ENCODE measurements around the gene GPATCH11.
A peak's percentile ranks its signal among the peaks of the same experiment; 100 is the strongest.

Gene GPATCH11

DNA sequence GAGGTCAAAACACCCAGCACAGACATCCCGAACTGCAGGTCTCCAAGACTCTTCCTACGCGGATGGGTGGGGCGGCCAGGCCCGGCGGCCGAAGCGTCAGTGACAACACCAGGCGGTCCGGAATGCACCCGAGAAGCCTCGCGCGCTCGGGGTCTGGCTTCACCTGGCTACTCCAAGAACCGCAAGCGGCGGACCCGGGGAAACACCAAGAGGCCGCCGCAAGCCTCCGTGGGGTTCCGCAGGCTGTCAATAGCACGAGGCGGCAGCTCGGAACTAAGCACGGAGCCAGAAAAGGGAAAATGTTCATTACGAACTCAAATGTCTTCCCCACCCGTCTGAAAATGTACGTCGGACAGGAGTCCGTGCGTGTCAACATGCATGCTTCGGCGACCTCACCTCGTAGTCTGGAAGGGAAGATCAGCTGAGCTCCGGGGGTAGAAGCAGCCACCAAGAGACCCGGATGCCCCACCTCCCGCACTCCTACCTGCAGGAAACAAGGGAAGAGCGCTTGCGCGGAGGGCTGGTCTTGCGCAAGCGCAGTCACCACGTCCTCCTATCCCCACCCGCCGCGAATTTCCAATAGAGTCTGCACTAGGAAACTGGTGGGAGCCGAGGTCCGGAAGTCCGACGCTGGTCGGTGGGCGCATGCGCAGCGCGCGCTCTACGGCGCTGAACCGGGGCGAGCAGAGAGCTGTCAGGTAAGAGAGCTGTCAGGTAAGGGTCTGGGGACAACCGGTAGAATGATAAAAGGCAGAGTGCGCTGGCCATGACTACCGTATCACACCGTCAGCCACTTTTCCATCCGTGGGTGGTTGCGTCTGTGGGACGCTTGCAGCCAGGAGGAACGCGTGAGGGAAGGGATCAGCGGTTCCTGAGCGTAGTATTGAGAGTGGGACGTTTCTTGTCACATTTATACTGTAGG, at the start of gene GPATCH11, which contains the start of gene HEATR5B:
Gene GPATCH11 (plus strand): TSS at position 646 of the 922 bp plus-strand sequence. CDS start 3,864 bp downstream, outside the sequence.
Gene HEATR5B (minus strand): TSS at position 500 of the 922 bp plus-strand sequence. CDS start 958 bp downstream, outside the sequence.
- Histone ChIP-seq H3K4me3 (ENCODE audit: low read depth, low read length, poor library complexity, severe bottlenecking) (peak within 1 kb of the TSS; percentile 81), H3K9me2 (ENCODE audit: low read depth, low read length) (no peaks in the 10 kb centered on the region), H3K27me3 (ENCODE audit: insufficient read depth, low read length) (no peaks in the 10 kb centered on the region), H3K4me2 (ENCODE audit: low read length) (peak within 1 kb of the TSS; percentile 90), H3K4me1 (ENCODE audit: insufficient read depth, low read length, severe bottlenecking) (peaks cover 43% of the 10 kb centered on the region), H3K9ac (ENCODE audit: low read length) (peak within 1 kb of the TSS; percentile 85), H3K27ac (ENCODE audit: low read depth, low read length, poor library complexity, severe bottlenecking) (peak within 1 kb of the TSS; percentile 55), H3K36me3 (ENCODE audit: insufficient read depth, low read length) (peaks cover 37% of the 10 kb centered on the region), H3K9me3 (ENCODE audit: low read length) (no peaks in the 10 kb centered on the region), H2AFZ (ENCODE audit: low read length) (0 out of 2 replicates have a peak within 1 kb of the TSS, but pooled peaks have one; percentile 17), H4K20me1 (ENCODE audit: insufficient read depth, low read length) (no peaks in the 10 kb centered on the region), H3F3A (ENCODE audit: insufficient read depth, low read length) (no peaks in the 10 kb centered on the region; the same call in 1 of the 2 replicates), H3K79me2 (ENCODE audit: insufficient read depth, low read length) (peaks cover 25% of the 10 kb centered on the region)
- no peak for TF ChIP-seq EZH2 (IDR thresholded peaks at IDR 0.05; ENCODE audit: borderline replicate concordance, low read length)
- TF ChIP-seq, protein P1, sequence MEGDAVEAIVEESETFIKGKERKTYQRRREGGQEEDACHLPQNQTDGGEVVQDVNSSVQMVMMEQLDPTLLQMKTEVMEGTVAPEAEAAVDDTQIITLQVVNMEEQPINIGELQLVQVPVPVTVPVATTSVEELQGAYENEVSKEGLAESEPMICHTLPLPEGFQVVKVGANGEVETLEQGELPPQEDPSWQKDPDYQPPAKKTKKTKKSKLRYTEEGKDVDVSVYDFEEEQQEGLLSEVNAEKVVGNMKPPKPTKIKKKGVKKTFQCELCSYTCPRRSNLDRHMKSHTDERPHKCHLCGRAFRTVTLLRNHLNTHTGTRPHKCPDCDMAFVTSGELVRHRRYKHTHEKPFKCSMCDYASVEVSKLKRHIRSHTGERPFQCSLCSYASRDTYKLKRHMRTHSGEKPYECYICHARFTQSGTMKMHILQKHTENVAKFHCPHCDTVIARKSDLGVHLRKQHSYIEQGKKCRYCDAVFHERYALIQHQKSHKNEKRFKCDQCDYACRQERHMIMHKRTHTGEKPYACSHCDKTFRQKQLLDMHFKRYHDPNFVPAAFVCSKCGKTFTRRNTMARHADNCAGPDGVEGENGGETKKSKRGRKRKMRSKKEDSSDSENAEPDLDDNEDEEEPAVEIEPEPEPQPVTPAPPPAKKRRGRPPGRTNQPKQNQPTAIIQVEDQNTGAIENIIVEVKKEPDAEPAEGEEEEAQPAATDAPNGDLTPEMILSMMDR (IDR thresholded peaks at IDR 0.05; ENCODE audit: low read length), result no peak

DNA sequence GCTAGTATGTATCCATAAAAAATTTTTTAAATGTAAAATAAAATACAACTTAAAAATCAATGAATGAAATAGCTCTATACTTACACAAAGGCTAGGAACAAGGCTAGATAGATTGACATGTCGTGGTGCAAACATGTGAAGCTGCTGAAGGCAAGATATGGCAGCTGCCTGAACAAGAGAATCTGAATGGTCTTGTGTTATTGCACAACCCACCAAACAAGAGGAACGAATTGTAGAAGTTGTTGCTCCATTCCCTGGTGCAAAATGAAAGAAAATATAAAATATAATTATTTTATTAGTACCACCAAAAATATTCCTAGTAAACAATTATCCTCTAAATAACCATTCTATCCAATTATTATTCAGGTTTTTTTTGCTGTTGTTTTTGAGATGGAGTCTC, 46.5 kb upstream of the GPATCH11 start:
- no peaks in the 10 kb centered on the region for H3K9me2 ChIP-seq (ENCODE audit: low read depth, low read length)
- no peaks in the 10 kb centered on the region for H4K20me1 ChIP-seq (ENCODE audit: insufficient read depth, low read length)
- no peak overlapping the region for H3K4me3 ChIP-seq (ENCODE audit: low read depth, low read length, poor library complexity, severe bottlenecking)
- TF ChIP-seq, protein P1 (IDR thresholded peaks at IDR 0.05; ENCODE audit: low read length), result no peak
- no peak for TF ChIP-seq EZH2 (IDR thresholded peaks at IDR 0.05; ENCODE audit: borderline replicate concordance, low read length)
- H3K9ac ChIP-seq (ENCODE audit: low read length), result no peak overlapping the region
- H3K27me3 ChIP-seq (ENCODE audit: insufficient read depth, low read length), result no peaks in the 10 kb centered on the region
- H3K4me2 ChIP-seq (ENCODE audit: low read length), result no peak overlapping the region
- H3F3A ChIP-seq (ENCODE audit: insufficient read depth, low read length), result no peaks in the 10 kb centered on the region
- no peak overlapping the region for H3K27ac ChIP-seq (ENCODE audit: low read depth, low read length, poor library complexity, severe bottlenecking)
- no peak overlapping the region for H2AFZ ChIP-seq (ENCODE audit: low read length)
- no peaks in the 10 kb centered on the region for H3K4me1 ChIP-seq (ENCODE audit: insufficient read depth, low read length, severe bottlenecking)
- H3K36me3 ChIP-seq (ENCODE audit: insufficient read depth, low read length), result peaks cover 38% of the 10 kb centered on the region
- no peaks in the 10 kb centered on the region for H3K79me2 ChIP-seq (ENCODE audit: insufficient read depth, low read length)
- H3K9me3 ChIP-seq (ENCODE audit: low read length), result no peaks in the 10 kb centered on the region

DNA sequence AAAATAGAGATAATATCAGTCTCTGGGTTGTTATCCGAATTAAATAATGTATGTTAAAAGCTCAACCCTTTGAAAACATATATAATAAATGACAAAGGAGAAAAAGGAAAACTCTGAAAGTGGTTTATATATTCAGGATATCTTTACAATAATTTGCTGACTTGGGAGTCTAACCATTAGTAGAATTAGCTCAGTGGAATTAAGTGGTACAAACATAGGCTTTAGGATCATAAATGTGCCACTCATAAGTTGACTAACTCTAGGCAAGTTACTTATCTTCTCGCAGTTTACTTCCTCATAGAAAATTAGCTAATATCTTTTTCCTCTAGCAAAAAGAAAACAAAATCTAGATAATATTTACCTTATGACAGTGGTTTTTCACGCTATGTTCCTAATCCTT, 44.7 kb upstream of the GPATCH11 start:
- H2AFZ ChIP-seq (ENCODE audit: low read length), result no peak overlapping the region
- no peaks in the 10 kb centered on the region for H3K9me3 ChIP-seq (ENCODE audit: low read length)
- H3K4me3 ChIP-seq (ENCODE audit: low read depth, low read length, poor library complexity, severe bottlenecking), result no peak overlapping the region
- H3K4me2 ChIP-seq (ENCODE audit: low read length), result no peak overlapping the region
- peaks cover 37% of the 10 kb centered on the region for H3K36me3 ChIP-seq (ENCODE audit: insufficient read depth, low read length)
- H4K20me1 ChIP-seq (ENCODE audit: insufficient read depth, low read length), result no peaks in the 10 kb centered on the region
- H3K27me3 ChIP-seq (ENCODE audit: insufficient read depth, low read length), result no peaks in the 10 kb centered on the region
- H3K79me2 ChIP-seq (ENCODE audit: insufficient read depth, low read length), result no peaks in the 10 kb centered on the region
- no peaks in the 10 kb centered on the region for H3K9me2 ChIP-seq (ENCODE audit: low read depth, low read length)
- H3K9ac ChIP-seq (ENCODE audit: low read length), result no peak overlapping the region
- H3F3A ChIP-seq (ENCODE audit: insufficient read depth, low read length), result no peaks in the 10 kb centered on the region
- no peaks in the 10 kb centered on the region for H3K4me1 ChIP-seq (ENCODE audit: insufficient read depth, low read length, severe bottlenecking)
- TF ChIP-seq, protein P1 (IDR thresholded peaks at IDR 0.05; ENCODE audit: low read length), result no peak
- no peak overlapping the region for H3K27ac ChIP-seq (ENCODE audit: low read depth, low read length, poor library complexity, severe bottlenecking)

Data from OCI-LY1 (cell line).